Hepatocyte (in vitro differentiated cells): ENCODE measurements around the gene TOMM70. TPM values are rescaled to one million over a fixed set of nuclear protein-coding genes. Genes with fewer than 3 reads are reported as not detected.

Experiments
- DNase-seq: peaks from one replicate; pipeline ENCODE4 v3.0.0-alpha.2; 2016; ENCODE audit warnings: low spot score
- H2AFZ ChIP-seq: fragments of 200-600 bp; sonication (generic); 2 replicates; pipeline ENCODE4 v1.6.0; 2016; ENCODE audit warnings: antibody characterized with exemption, mild to moderate bottlenecking
- H3K27ac ChIP-seq: fragments of 200-600 bp; sonication (generic); 2 replicates; pipeline ENCODE4 v1.5.1; 2016; ENCODE audit warnings: mild to moderate bottlenecking
- H3K27me3 ChIP-seq: fragments of 200-600 bp; sonication (generic); 2 replicates; pipeline ENCODE4 v1.6.1; 2016
- H3K36me3 ChIP-seq: fragments of 200-600 bp; sonication (generic); replicated peaks from 2 replicates; pipeline ENCODE4 v1.5.1; 2016; ENCODE audit warnings: low read depth; ENCODE audit not compliant: insufficient read depth
- H3K4me1 ChIP-seq: fragments of 200-600 bp; sonication (generic); 2 replicates; pipeline ENCODE4 v1.5.1; 2016; ENCODE audit warnings: mild to moderate bottlenecking, moderate library complexity; ENCODE audit not compliant: insufficient read depth
- H3K4me2 ChIP-seq: fragments of 200-600 bp; sonication (generic); 2 replicates; pipeline ENCODE4 v1.6.0; 2016
- H3K4me3 ChIP-seq: fragments of 200-600 bp; sonication (generic); 2 replicates; pipeline ENCODE4 v1.5.1; 2016; ENCODE audit warnings: mild to moderate bottlenecking
- H3K79me2 ChIP-seq: fragments of 200-600 bp; sonication (generic); 2 replicates; pipeline ENCODE4 v1.6.0; 2017; ENCODE audit warnings: mild to moderate bottlenecking
- H3K9me2 ChIP-seq: fragments of 200-600 bp; sonication (generic); replicated peaks from 2 replicates; pipeline ENCODE4 v1.6.0; 2017; ENCODE audit warnings: mild to moderate bottlenecking; ENCODE audit not compliant: insufficient read depth
- H3K9me3 ChIP-seq: fragments of 200-600 bp; sonication (generic); 2 replicates; pipeline ENCODE4 v1.5.1; 2016; ENCODE audit warnings: low read depth, mild to moderate bottlenecking
- H4K20me1 ChIP-seq: fragments of 200-600 bp; sonication (generic); 2 replicates; pipeline ENCODE4 v1.6.0; 2016; ENCODE audit warnings: mild to moderate bottlenecking; ENCODE audit not compliant: insufficient read depth, poor library complexity, severe bottlenecking
- CTCF ChIP-seq: fragments of 200-600 bp; sonication (generic); IDR thresholded peaks from 2 replicates; pipeline ENCODE4 v1.5.1; 2016; ENCODE audit warnings: antibody characterized with exemption, mild to moderate bottlenecking; ENCODE audit not compliant: poor library complexity
- EZH2 ChIP-seq: fragments of 200-600 bp; sonication (generic); IDR thresholded peaks from 2 replicates; pipeline ENCODE4 v1.6.1; 2016; ENCODE audit warnings: antibody characterized with exemption, mild to moderate bottlenecking, borderline replicate concordance
- EZH2phosphoT487 ChIP-seq: fragments of 200-600 bp; sonication (generic); IDR thresholded peaks from one replicate; pipeline ENCODE4 v1.6.1; 2018; ENCODE audit warnings: antibody characterized with exemption, mild to moderate bottlenecking, low read depth, moderate library complexity; ENCODE audit not compliant: unreplicated experiment, severe bottlenecking
- WGBS: methylation state at CpG from one replicate; pipeline ENCODE4 v1.1.6; 2016; ENCODE audit warnings: low lambda C conversion rate; ENCODE audit errors: missing lambda C conversion rate; 5-methylcytosine and 5-hydroxymethylcytosine counted together
- polyA plus RNA-seq: library from polyadenylated mRNA; unstranded; fragments of >200 nt; fragmentation: Nextera tagmentation; extraction: Ambion mirVana; gene quantifications from 2 replicates; pipeline ENCODE4 v1.2.1, GENCODE V29; 2016
- total RNA-seq: library from RNA; depleted of rRNA; stranded (reverse); fragments of >200 nt; gene quantifications from 2 replicates; pipeline ENCODE4 v1.2.3, GENCODE V29; 2014

TOMM70 gene
- total and polyA plus RNA-seq, 2 experiments from 2014 or later: 23.2 to 75.7 TPM

GRCh38 chr3:100404250-100404548 is 3.3 kb upstream of the TOMM70 start:
- Histone ChIP-seq H3K9me2 (no peaks in the 10 kb centered on the region), H3K9me3 (no peaks in the 10 kb centered on the region), H2AFZ (no peak overlapping the region), H4K20me1 (peaks cover 7% of the 10 kb centered on the region), H3K4me3 (peak overlapping the region; percentile 9), H3K27me3 (no peaks in the 10 kb centered on the region), H3K79me2 (peaks cover 65% of the 10 kb centered on the region), H3K36me3 (no peaks in the 10 kb centered on the region), H3K27ac (no peak overlapping the region), H3K4me2 (peak overlapping the region; percentile 87), H3K4me1 (peaks cover 3% of the 10 kb centered on the region)
- no peak for TF ChIP-seq EZH2
- TF ChIP-seq EZH2phosphoT487: no peak
- no peak for TF ChIP-seq CTCF
- WGBS: 89% methylated on average over 1 of the region's 1 CpG
- DNase-seq: no peak

GRCh38 chr3:100403362-100404249 is 2.7 kb upstream of the TOMM70 start:
- WGBS: 34% methylated on average over 3 of the region's 5 CpGs
- H3K4me2 ChIP-seq: peak overlapping the region; percentile 87
- no peaks in the 10 kb centered on the region for H3K36me3 ChIP-seq
- H3K4me1 ChIP-seq: peaks cover 9% of the 10 kb centered on the region
- H3K9me2 ChIP-seq: no peaks in the 10 kb centered on the region
- TF ChIP-seq CTCF: no peak
- no peak for TF ChIP-seq EZH2phosphoT487
- no peak for TF ChIP-seq EZH2
- H2AFZ ChIP-seq: no peak overlapping the region
- no peak for DNase-seq
- H3K9me3 ChIP-seq: no peaks in the 10 kb centered on the region
- H3K79me2 ChIP-seq: peaks cover 67% of the 10 kb centered on the region
- no peaks in the 10 kb centered on the region for H3K27me3 ChIP-seq
- peaks cover 13% of the 10 kb centered on the region for H4K20me1 ChIP-seq
- H3K27ac ChIP-seq: no peak overlapping the region
- peak overlapping the region; percentile 47 for H3K4me3 ChIP-seq

GRCh38 chr3:100402891-100403290 is 2.0 kb upstream of the TOMM70 start:
- no peaks in the 10 kb centered on the region for H3K36me3 ChIP-seq
- H3K27ac ChIP-seq: peak overlapping the region; percentile 94
- TF ChIP-seq EZH2phosphoT487: no peak
- no peak for TF ChIP-seq CTCF
- no peak for TF ChIP-seq EZH2
- peaks cover 69% of the 10 kb centered on the region for H3K79me2 ChIP-seq
- no peak for DNase-seq
- H3K4me3 ChIP-seq: peak overlapping the region; percentile 47
- no peaks in the 10 kb centered on the region for H3K9me2 ChIP-seq
- H4K20me1 ChIP-seq: peaks cover 17% of the 10 kb centered on the region
- 50% methylated on average over 2 of the region's 2 CpGs for WGBS
- peak overlapping the region; percentile 87 for H3K4me2 ChIP-seq
- H2AFZ ChIP-seq: peak overlapping the region; percentile 0
- H3K4me1 ChIP-seq: peaks cover 12% of the 10 kb centered on the region
- H3K27me3 ChIP-seq: no peaks in the 10 kb centered on the region
- no peaks in the 10 kb centered on the region for H3K9me3 ChIP-seq
